HUES64 (cell line): ENCODE results near the gene CBX2.

ENCODE experiments used
- H3K27ac ChIP-seq: 2 replicates; pipeline ENCODE4 v1.7.0; 2013; ENCODE audit warnings: low read depth, low read length, inconsistent platforms
- H3K27me3 ChIP-seq: 2 replicates; pipeline ENCODE4 v1.6.1; 2013; ENCODE audit warnings: mild to moderate bottlenecking, low read length; ENCODE audit not compliant: insufficient read depth
- H3K36me3 ChIP-seq: 2 replicates; pipeline ENCODE4 v1.6.1; 2013; ENCODE audit warnings: mild to moderate bottlenecking, low read length; ENCODE audit not compliant: insufficient read depth
- H3K4me1 ChIP-seq: 2 replicates; pipeline ENCODE4 v1.6.1; 2013; ENCODE audit warnings: mild to moderate bottlenecking, low read length, moderate library complexity; ENCODE audit not compliant: insufficient read depth
- H3K4me3 ChIP-seq: 2 replicates; pipeline ENCODE4 v1.5.1; 2013; ENCODE audit warnings: mild to moderate bottlenecking, low read length, moderate library complexity
- H3K9ac ChIP-seq: 2 replicates; pipeline ENCODE4 v1.6.1; 2013; ENCODE audit warnings: mild to moderate bottlenecking, low read depth, low read length
- H3K9me3 ChIP-seq: 2 replicates; pipeline ENCODE4 v1.6.1; 2013; ENCODE audit warnings: low read depth, low read length; ENCODE audit not compliant: insufficient read depth
- WGBS: fragments of 150-250, 120-280 bp; methylation state at CpG from one replicate; pipeline ENCODE4 v1.1.7; 2013; ENCODE audit warnings: missing lambda C conversion rate; 5-methylcytosine and 5-hydroxymethylcytosine counted together

CBX2 gene

GRCh38 chr17:79830763-79831264 is 52.9 kb downstream of the CBX2 start:
- H3K9ac ChIP-seq = no peak overlapping the region
- peaks cover 29% of the 10 kb centered on the region for H3K4me1 ChIP-seq
- peaks cover 97% of the 10 kb centered on the region for H3K27me3 ChIP-seq

GRCh38 chr17:79831265-79832217 is 53.6 kb downstream of the CBX2 start:
- Histone ChIP-seq H3K9me3 (no peaks in the 10 kb centered on the region), H3K4me1 (peaks cover 32% of the 10 kb centered on the region), H3K27ac (no peak overlapping the region), H3K9ac (no peak overlapping the region), H3K4me3 (peak overlapping the region; percentile 43), H3K27me3 (peaks cover 97% of the 10 kb centered on the region), H3K36me3 (no peaks in the 10 kb centered on the region)
- WGBS = 11% methylated on average over 30 of the region's 33 CpGs

More at GRCh38 chr17:79830763-79831264, 52.9 kb downstream of the CBX2 start:
- Histone ChIP-seq H3K4me3 (no peak overlapping the region), H3K27ac (no peak overlapping the region), H3K9me3 (no peaks in the 10 kb centered on the region), H3K36me3 (no peaks in the 10 kb centered on the region)
- WGBS = 85% methylated on average over 8 of the region's 8 CpGs

GRCh38 chr17:79832218-79833109 is 54.5 kb downstream of the CBX2 start:
- Histone ChIP-seq H3K9me3 (no peaks in the 10 kb centered on the region), H3K27me3 (peaks cover 97% of the 10 kb centered on the region), H3K9ac (no peak overlapping the region), H3K36me3 (no peaks in the 10 kb centered on the region), H3K4me3 (peak overlapping the region; percentile 43), H3K27ac (no peak overlapping the region), H3K4me1 (peaks cover 41% of the 10 kb centered on the region)
- 1% methylated on average over 65 of the region's 72 CpGs for WGBS

GRCh38 chr17:79833110-79833450 is 55.1 kb downstream of the CBX2 start:
- WGBS = no CpG with 5 or more reads among the region's 7 CpGs
- Histone ChIP-seq H3K9me3 (no peaks in the 10 kb centered on the region), H3K4me3 (no peak overlapping the region), H3K27ac (no peak overlapping the region), H3K4me1 (peaks cover 46% of the 10 kb centered on the region), H3K36me3 (no peaks in the 10 kb centered on the region), H3K27me3 (peaks cover 100% of the 10 kb centered on the region), H3K9ac (no peak overlapping the region)

GRCh38 chr17:79833744-79834564 is 56.0 kb downstream of the CBX2 start:
- H3K27me3 ChIP-seq = peaks cover 96% of the 10 kb centered on the region
- H3K4me3 ChIP-seq = peak overlapping the region; percentile 24; the same call in 1 of the 2 replicates
- 4% methylated on average over 83 of the region's 83 CpGs for WGBS
- H3K27ac ChIP-seq = no peak overlapping the region
- no peaks in the 10 kb centered on the region for H3K9me3 ChIP-seq
- no peaks in the 10 kb centered on the region for H3K36me3 ChIP-seq
- H3K4me1 ChIP-seq = peaks cover 42% of the 10 kb centered on the region
- no peak overlapping the region for H3K9ac ChIP-seq

GRCh38 chr17:79834565-79835469 is 56.9 kb downstream of the CBX2 start:
- no peaks in the 10 kb centered on the region for H3K36me3 ChIP-seq
- no peak overlapping the region; the same call in 1 of the 2 replicates for H3K27ac ChIP-seq
- H3K4me1 ChIP-seq = peaks cover 40% of the 10 kb centered on the region
- H3K9ac ChIP-seq = no peak overlapping the region
- H3K27me3 ChIP-seq = peaks cover 90% of the 10 kb centered on the region
- peak overlapping the region; percentile 24; the same call in 1 of the 2 replicates for H3K4me3 ChIP-seq
- WGBS = 3% methylated on average over 61 of the region's 61 CpGs
- no peaks in the 10 kb centered on the region for H3K9me3 ChIP-seq

- no peak overlapping the region; the same call in 1 of the 2 replicates for H3K27ac ChIP-seq
These were observed 57.5 kb downstream of the CBX2 start for GRCh38 chr17:79835470-79835899.

DNA sequence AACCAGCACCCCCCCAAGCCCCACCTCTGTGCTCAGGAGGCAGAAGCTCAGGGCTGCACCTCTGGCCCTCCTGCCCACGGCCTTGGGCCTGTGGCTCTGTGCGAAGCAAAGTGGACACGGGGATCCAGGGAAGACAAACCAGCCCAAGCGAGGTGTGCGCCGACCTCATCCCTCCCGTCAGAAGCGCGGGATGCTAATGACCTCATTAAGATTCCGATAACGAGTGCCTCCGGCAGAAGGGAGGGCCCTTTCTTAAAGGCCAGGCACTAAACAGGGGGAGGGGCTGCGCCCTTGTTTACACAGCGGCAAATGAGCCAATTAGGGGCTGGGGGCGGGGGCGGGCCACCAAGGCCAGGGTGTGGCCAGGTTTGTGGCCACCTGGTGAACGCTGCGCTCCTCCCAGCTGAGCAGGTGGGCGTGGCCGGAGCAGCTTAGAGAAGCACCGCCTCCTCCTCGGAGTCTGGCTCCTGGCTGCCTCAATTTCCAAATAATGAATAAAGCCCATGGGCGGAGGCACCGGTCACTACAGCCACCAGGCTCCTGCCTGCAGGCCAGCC is 58.1 kb downstream of the CBX2 start:
- Histone ChIP-seq H3K27me3 (peaks cover 90% of the 10 kb centered on the region), H3K4me3 (peak overlapping the region; percentile 61), H3K9me3 (no peaks in the 10 kb centered on the region; the same call in 1 of the 2 replicates), H3K36me3 (no peaks in the 10 kb centered on the region), H3K9ac (no peak overlapping the region), H3K27ac (no peak overlapping the region; the same call in 1 of the 2 replicates), H3K4me1 (peaks cover 33% of the 10 kb centered on the region)
- WGBS = 1% methylated on average over 24 of the region's 24 CpGs

More at GRCh38 chr17:79835470-79835899, 57.5 kb downstream of the CBX2 start:
- Histone ChIP-seq H3K27me3 (peaks cover 90% of the 10 kb centered on the region), H3K4me3 (peak overlapping the region; percentile 34; the same call in 1 of the 2 replicates), H3K36me3 (no peaks in the 10 kb centered on the region), H3K4me1 (peaks cover 36% of the 10 kb centered on the region), H3K9ac (no peak overlapping the region), H3K9me3 (no peaks in the 10 kb centered on the region; the same call in 1 of the 2 replicates)
- WGBS = 4% methylated on average over 13 of the region's 13 CpGs

DNA sequence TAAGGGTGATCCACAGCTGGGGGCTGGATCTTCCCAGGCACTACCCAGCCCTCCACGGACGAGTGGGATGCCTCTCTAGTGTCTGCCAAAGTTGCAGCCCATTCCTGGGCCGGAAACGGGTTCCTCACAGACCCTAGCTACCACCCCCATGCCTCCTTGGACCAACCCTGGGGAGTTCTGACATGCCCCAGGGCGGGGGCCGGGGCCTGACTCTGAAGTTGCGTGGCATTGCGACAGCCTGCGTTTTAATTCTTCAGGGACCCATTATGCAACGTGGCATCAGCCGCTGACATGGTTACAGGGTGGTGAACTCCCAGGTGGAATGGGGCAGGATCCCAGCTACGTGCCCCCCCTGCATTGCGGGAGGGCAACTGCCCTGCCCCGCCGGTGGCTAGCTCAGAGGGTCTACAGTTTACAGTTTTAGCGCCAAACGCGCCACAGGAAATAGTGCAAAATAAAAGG is 58.6 kb downstream of the CBX2 start:
- H3K9me3 ChIP-seq = no peaks in the 10 kb centered on the region; the same call in 1 of the 2 replicates
- H3K9ac ChIP-seq = no peak overlapping the region
- H3K36me3 ChIP-seq = no peaks in the 10 kb centered on the region
- H3K27me3 ChIP-seq = peaks cover 90% of the 10 kb centered on the region
- under 1% methylated on average over 18 of the region's 18 CpGs for WGBS
- peak overlapping the region; percentile 61 for H3K4me3 ChIP-seq
- no peak overlapping the region for H3K27ac ChIP-seq
- H3K4me1 ChIP-seq = peaks cover 29% of the 10 kb centered on the region
